SK-N-SH (cell line): Measurements from ENCODE around the gene ASTE1. TPM values are rescaled to one million over a fixed set of nuclear protein-coding genes. Genes with fewer than 3 reads are reported as not detected.

ENCODE experiments used
- CTCF ChIA-PET: fragments of 300-600, 350-600 bp; formaldehyde crosslinking; extraction: SDS; loops from one replicate; lab custom pipeline; 2021; lab: Yijun Ruan, JAX
- POLR2A ChIA-PET: fragments of 350-600 bp; sonication (Branson Sonifier 250); formaldehyde crosslinking; extraction: SDS; loops from one replicate; lab custom pipeline; 2020; ENCODE audit warnings: antibody characterized with exemption, inconsistent platforms; lab: Yijun Ruan, JAX
- DNase-seq: peaks from one replicate; pipeline ENCODE4 v3.0.0; 2012
- H2AFZ ChIP-seq: fragments of 200-600 bp; sonication (generic); 2 replicates; pipeline ENCODE4 v1.8.1; 2016; ENCODE audit warnings: antibody characterized with exemption, mild to moderate bottlenecking, low read depth
- H3F3A ChIP-seq: fragments of 200-600 bp; sonication (generic); replicated peaks from 2 replicates; pipeline ENCODE3; 2016; ENCODE audit warnings: antibody characterized with exemption, mild to moderate bottlenecking; ENCODE audit not compliant: insufficient read depth
- H3K27ac ChIP-seq, 2 experiments: fragments of 200-500 bp in 1 of 2; fragments of 200-600 bp in 1 of 2; sonication (Bioruptor generic) in 1 of 2; sonication (generic), shearing (Covaris generic) in 1 of 2; 2 replicates each; pipeline versions ENCODE4 v1.5.1 to v1.6.1; 2014 to 2016; ENCODE audit warnings: low read depth in 2 of 2, inconsistent platforms in 1 of 2, low read length in 1 of 2, mild to moderate bottlenecking in 1 of 2, mixed read lengths in 1 of 2
- H3K27me3 ChIP-seq: fragments of 200-600 bp; sonication (generic), shearing (Covaris generic); 2 replicates; pipeline ENCODE4 v1.6.1; 2016; ENCODE audit warnings: mixed run types; ENCODE audit not compliant: insufficient read depth
- H3K36me3 ChIP-seq, 2 experiments: fragments of 200-500 bp in 1 of 2; fragments of 200-600 bp in 1 of 2; sonication (Bioruptor generic) in 1 of 2; sonication (generic) in 1 of 2; replicated peaks in 1 of 2; 2 replicates each; pipeline versions ENCODE3 to v1.5.1; 2014 to 2016; ENCODE audit warnings: low read length in 1 of 2, mild to moderate bottlenecking in 1 of 2; ENCODE audit not compliant: insufficient read depth in 2 of 2, control insufficient read depth in 1 of 2
- H3K4me1 ChIP-seq, 2 experiments: fragments of 200-500 bp in 1 of 2; fragments of 200-600 bp in 1 of 2; sonication (Bioruptor generic) in 1 of 2; sonication (generic), shearing (Covaris generic) in 1 of 2; 2 replicates each; pipeline versions ENCODE4 v1.5.1 to v1.6.1; 2014 to 2016; ENCODE audit warnings: low read depth in 1 of 2, low read length in 1 of 2, mixed run types in 1 of 2; ENCODE audit not compliant: insufficient read depth in 2 of 2, control insufficient read depth in 1 of 2
- H3K4me2 ChIP-seq: fragments of 200-600 bp; sonication (generic), shearing (Covaris generic); 2 replicates; pipeline ENCODE4 v1.6.1; 2017; ENCODE audit warnings: mixed run types
- H3K4me3 ChIP-seq, 2 experiments: fragments of 200-500 bp in 1 of 2; fragments of 200-600 bp in 1 of 2; sonication (Bioruptor generic) in 1 of 2; sonication (generic), shearing (Covaris generic) in 1 of 2; 2 replicates each; pipeline versions ENCODE4 v1.5.1 to v1.8.1; 2014 to 2016; ENCODE audit warnings: low read depth in 2 of 2, inconsistent platforms in 1 of 2, low read length in 1 of 2, mild to moderate bottlenecking in 1 of 2, mixed read lengths in 1 of 2, moderate library complexity in 1 of 2
- H3K79me2 ChIP-seq: fragments of 200-600 bp; sonication (generic); 2 replicates; pipeline ENCODE4 v1.8.1; 2017; ENCODE audit warnings: mild to moderate bottlenecking; ENCODE audit not compliant: insufficient read depth
- H3K9ac ChIP-seq: fragments of 200-600 bp; sonication (generic); 2 replicates; pipeline ENCODE4 v1.6.1; 2017; ENCODE audit warnings: mixed run types
- H3K9me2 ChIP-seq: fragments of 200-600 bp; sonication (generic); 2 replicates; pipeline ENCODE4 v1.6.1; 2017; ENCODE audit warnings: mixed run types
- H3K9me3 ChIP-seq: fragments of 200-600 bp; sonication (generic); 2 replicates; pipeline ENCODE4 v1.6.1; 2017; ENCODE audit warnings: mixed run types, mild to moderate bottlenecking, moderate library complexity
- H4K20me1 ChIP-seq: fragments of 200-600 bp; sonication (generic); 2 replicates; pipeline ENCODE4 v1.6.1; 2017; ENCODE audit warnings: mild to moderate bottlenecking, mixed run types; ENCODE audit not compliant: insufficient read depth
- ELF1 ChIP-seq: IDR thresholded peaks from 2 replicates; pipeline ENCODE4 v1.4.0; 2012
- GABPA ChIP-seq: IDR thresholded peaks from 2 replicates; pipeline ENCODE4 v1.4.0; 2012; ENCODE audit warnings: low read depth, mild to moderate bottlenecking
- GATA2 ChIP-seq: sonication (generic); formaldehyde crosslinking; IDR thresholded peaks from 2 replicates; pipeline ENCODE4 v1.5.0; 2020; ENCODE audit warnings: mild to moderate bottlenecking, missing genetic modification reagents
- MXI1 ChIP-seq: IDR thresholded peaks from 2 replicates; pipeline ENCODE4 v1.6.1; 2012; ENCODE audit warnings: mild to moderate bottlenecking, low read depth, low read length, improper control_type of control experiment
- POLR2AphosphoS5 ChIP-seq: IDR thresholded peaks from 2 replicates; pipeline ENCODE4 v1.6.1; 2012; ENCODE audit warnings: low read depth, low read length
- RFX5 ChIP-seq: IDR thresholded peaks from 2 replicates; pipeline ENCODE4 v1.6.1; 2012; ENCODE audit warnings: mild to moderate bottlenecking, improper control_type of control experiment, low read length
- SMC3 ChIP-seq: IDR thresholded peaks from 2 replicates; pipeline ENCODE4 v1.6.1; 2012; ENCODE audit warnings: low read depth, low read length, improper control_type of control experiment
- TEAD4 ChIP-seq: IDR thresholded peaks from 2 replicates; pipeline ENCODE4 v1.4.0; 2012; ENCODE audit warnings: mild to moderate bottlenecking, borderline replicate concordance; ENCODE audit not compliant: insufficient read depth
- WGBS: methylation state at CpG from one replicate; pipeline ENCODE4 v1.1.6; 2017; ENCODE audit warnings: low lambda C conversion rate; 5-methylcytosine and 5-hydroxymethylcytosine counted together
- polyA plus RNA-seq, 3 experiments: library from polyadenylated mRNA; depleted of rRNA; stranded (reverse); fragments of >200 nt; gene quantifications; 2 replicates each; pipeline ENCODE4 v1.2.3, GENCODE V29; 2012
- TF ChIP-seq, protein P1 (sequence below): IDR thresholded peaks from 2 replicates; pipeline ENCODE4 v1.6.1; 2012; ENCODE audit warnings: mild to moderate bottlenecking, low read depth, low read length, moderate library complexity
- TF ChIP-seq, protein P2 (sequence below): IDR thresholded peaks from 2 replicates; pipeline ENCODE4 v1.4.0; 2012; ENCODE audit warnings: low read depth, borderline replicate concordance

Gene ASTE1
- polyA plus RNA-seq, 1 of the 3 experiments (the other 2 are of a cell fraction) = 3.5 TPM

- no peaks in the 10 kb centered on the region for H3K9me2 ChIP-seq
- H3K4me2 ChIP-seq = no peak overlapping the region
- H3K79me2 ChIP-seq = no peaks in the 10 kb centered on the region
- no peaks in the 10 kb centered on the region for H3K9me3 ChIP-seq
- no peaks in the 10 kb centered on the region for H3F3A ChIP-seq
- H2AFZ ChIP-seq = no peak overlapping the region
- no peak overlapping the region for H3K9ac ChIP-seq
- peaks cover 0 to 9% of the 10 kb centered on the region in 2 experiments; a peak in 1 of 4 replicates for H3K4me1 ChIP-seq
- ChIA-PET CTCF (no interaction called here), POLR2A (no interaction called here)
- no peak overlapping the region for H3K4me3 ChIP-seq
- H3K27ac ChIP-seq = no peak overlapping the region
- TF ChIP-seq RFX5 = no peak
- 96% methylated on average over 1 of the region's 1 CpG for WGBS
- no peaks in the 10 kb centered on the region for H3K27me3 ChIP-seq
- peaks cover 32 to 36% of the 10 kb centered on the region in 2 experiments for H3K36me3 ChIP-seq
- H4K20me1 ChIP-seq = no peaks in the 10 kb centered on the region
- DNase-seq = no peak
These were observed 22.0 kb downstream of the ASTE1 start for GRCh38 chr3:131004603-131005002.

GRCh38 chr3:131001071-131001470, 25.6 kb downstream of the ASTE1 start:
- peak overlapping the region in 1 of 2 experiments; percentile 26; a peak in 1 of 4 replicates for H3K27ac ChIP-seq
- no peak overlapping the region for H3K9ac ChIP-seq
- no peaks in the 10 kb centered on the region for H3F3A ChIP-seq
- ChIA-PET POLR2A (no interaction called here), CTCF (interaction anchor here (1.4 kb wide), 1 partner anchor 108 kb away, joined by 4 read pairs; the partner anchor contains the start of gene ATP2C1)
- no peaks in the 10 kb centered on the region for H4K20me1 ChIP-seq
- no peaks in the 10 kb centered on the region for H3K9me2 ChIP-seq
- no peaks in the 10 kb centered on the region for H3K9me3 ChIP-seq
- no peaks in the 10 kb centered on the region for H3K79me2 ChIP-seq
- no peak overlapping the region for H2AFZ ChIP-seq
- 96% methylated on average over 1 of the region's 1 CpG for WGBS
- DNase-seq = no peak
- peaks cover 0 to 9% of the 10 kb centered on the region in 2 experiments; a peak in 1 of 4 replicates for H3K4me1 ChIP-seq
- TF ChIP-seq, protein P1, sequence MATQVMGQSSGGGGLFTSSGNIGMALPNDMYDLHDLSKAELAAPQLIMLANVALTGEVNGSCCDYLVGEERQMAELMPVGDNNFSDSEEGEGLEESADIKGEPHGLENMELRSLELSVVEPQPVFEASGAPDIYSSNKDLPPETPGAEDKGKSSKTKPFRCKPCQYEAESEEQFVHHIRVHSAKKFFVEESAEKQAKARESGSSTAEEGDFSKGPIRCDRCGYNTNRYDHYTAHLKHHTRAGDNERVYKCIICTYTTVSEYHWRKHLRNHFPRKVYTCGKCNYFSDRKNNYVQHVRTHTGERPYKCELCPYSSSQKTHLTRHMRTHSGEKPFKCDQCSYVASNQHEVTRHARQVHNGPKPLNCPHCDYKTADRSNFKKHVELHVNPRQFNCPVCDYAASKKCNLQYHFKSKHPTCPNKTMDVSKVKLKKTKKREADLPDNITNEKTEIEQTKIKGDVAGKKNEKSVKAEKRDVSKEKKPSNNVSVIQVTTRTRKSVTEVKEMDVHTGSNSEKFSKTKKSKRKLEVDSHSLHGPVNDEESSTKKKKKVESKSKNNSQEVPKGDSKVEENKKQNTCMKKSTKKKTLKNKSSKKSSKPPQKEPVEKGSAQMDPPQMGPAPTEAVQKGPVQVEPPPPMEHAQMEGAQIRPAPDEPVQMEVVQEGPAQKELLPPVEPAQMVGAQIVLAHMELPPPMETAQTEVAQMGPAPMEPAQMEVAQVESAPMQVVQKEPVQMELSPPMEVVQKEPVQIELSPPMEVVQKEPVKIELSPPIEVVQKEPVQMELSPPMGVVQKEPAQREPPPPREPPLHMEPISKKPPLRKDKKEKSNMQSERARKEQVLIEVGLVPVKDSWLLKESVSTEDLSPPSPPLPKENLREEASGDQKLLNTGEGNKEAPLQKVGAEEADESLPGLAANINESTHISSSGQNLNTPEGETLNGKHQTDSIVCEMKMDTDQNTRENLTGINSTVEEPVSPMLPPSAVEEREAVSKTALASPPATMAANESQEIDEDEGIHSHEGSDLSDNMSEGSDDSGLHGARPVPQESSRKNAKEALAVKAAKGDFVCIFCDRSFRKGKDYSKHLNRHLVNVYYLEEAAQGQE = no peak
- no peak for TF ChIP-seq GATA2
- no peak for TF ChIP-seq SMC3
- TF ChIP-seq ELF1 = no peak
- no peak for TF ChIP-seq GABPA
- no peak for TF ChIP-seq MXI1
- TF ChIP-seq POLR2AphosphoS5 = no peak
- no peak for TF ChIP-seq TEAD4
- TF ChIP-seq, protein P2, sequence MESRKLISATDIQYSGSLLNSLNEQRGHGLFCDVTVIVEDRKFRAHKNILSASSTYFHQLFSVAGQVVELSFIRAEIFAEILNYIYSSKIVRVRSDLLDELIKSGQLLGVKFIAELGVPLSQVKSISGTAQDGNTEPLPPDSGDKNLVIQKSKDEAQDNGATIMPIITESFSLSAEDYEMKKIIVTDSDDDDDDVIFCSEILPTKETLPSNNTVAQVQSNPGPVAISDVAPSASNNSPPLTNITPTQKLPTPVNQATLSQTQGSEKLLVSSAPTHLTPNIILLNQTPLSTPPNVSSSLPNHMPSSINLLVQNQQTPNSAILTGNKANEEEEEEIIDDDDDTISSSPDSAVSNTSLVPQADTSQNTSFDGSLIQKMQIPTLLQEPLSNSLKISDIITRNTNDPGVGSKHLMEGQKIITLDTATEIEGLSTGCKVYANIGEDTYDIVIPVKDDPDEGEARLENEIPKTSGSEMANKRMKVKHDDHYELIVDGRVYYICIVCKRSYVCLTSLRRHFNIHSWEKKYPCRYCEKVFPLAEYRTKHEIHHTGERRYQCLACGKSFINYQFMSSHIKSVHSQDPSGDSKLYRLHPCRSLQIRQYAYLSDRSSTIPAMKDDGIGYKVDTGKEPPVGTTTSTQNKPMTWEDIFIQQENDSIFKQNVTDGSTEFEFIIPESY = no peak
- H3K4me2 ChIP-seq = no peak overlapping the region
- no peak overlapping the region for H3K4me3 ChIP-seq
- peaks cover 49 to 53% of the 10 kb centered on the region in 2 experiments for H3K36me3 ChIP-seq
- H3K27me3 ChIP-seq = no peaks in the 10 kb centered on the region
